ENCODE data around the gene PRR23A.
"Not testable (repeated sequence)": the region's sequence is repeated elsewhere in the genome, so short reads cannot be mapped to it uniquely, and the experiment has no call there.

PRR23A gene

GRCh38 chr3:139006051-139006716, at the start of gene PRR23A:
Gene PRR23A (minus strand): TSS chr3:139006268. CDS start chr3:139006268, 0 bp downstream.
- no peak for DNase-seq

GRCh38 chr3:139052802-139053600, 46.9 kb upstream of the PRR23A start:
- no peak for DNase-seq

- DNase-seq = no peak
Measured at GRCh38 chr3:139044366-139045210, 38.5 kb upstream of the PRR23A start, which contains the start of gene PRR23C. Gene PRR23C (minus strand): TSS chr3:139044892. CDS start chr3:139044620, 272 bp downstream.

- DNase-seq = no peak
Measured at GRCh38 chr3:139043554-139044365, 37.7 kb upstream of the PRR23A start.

- no peak for DNase-seq
Measured at GRCh38 chr3:139037478-139037877, 31.4 kb upstream of the PRR23A start.

DNA sequence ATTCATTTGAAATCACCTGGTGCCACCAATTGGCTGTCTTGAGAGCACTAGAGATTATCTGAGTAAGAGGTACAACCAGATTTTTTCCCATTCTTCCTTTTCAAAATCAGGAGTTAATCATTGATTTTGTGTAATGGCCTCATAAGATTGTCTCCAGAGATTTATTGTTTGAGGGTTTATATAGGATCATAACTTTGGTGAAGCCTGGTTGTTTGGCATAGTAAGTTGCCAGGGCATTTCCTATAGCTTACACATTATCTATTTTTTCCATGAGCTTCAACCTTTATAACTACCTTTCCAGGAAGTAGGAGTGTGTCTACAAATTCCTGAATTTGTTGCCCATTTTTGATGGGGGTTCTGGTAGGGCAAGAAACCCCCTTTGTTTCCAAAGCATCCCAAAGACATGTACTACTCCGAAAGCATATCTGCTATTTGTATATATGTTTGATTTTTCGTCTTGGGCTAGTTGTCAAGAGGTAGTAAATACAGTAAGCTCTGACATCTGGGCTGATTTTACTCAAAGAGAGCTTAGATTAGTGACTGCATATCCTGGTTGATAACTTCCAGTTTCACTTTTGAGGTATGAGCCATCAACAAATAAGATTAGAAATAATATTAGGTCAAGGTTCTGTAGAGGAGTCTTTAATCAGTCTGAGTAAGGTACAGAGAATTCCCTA, 26.4 kb upstream of the PRR23A start:
- DNase-seq = no peak

GRCh38 chr3:139030576-139030975, 24.5 kb upstream of the PRR23A start:
- not testable (repeated sequence) for DNase-seq

DNA sequence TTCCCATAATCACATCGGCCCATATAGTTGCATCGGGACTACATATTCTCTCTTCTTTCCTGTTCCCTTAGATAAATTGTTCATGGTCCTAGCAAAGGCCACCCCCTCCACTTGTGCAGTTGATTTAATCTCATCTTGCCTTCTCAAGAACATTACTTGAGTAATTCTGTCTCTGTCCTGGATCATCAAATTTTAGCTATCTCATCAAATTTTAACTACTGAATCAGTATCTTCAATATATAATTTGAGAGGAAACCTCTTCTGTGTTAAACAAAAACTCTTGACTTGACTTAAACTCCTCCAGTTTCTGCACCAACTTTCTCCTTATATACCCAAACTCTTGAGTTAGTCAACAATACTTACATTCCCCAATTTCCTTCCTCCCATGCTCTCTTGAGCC, 18.9 kb upstream of the PRR23A start:
- no peak for DNase-seq

DNA sequence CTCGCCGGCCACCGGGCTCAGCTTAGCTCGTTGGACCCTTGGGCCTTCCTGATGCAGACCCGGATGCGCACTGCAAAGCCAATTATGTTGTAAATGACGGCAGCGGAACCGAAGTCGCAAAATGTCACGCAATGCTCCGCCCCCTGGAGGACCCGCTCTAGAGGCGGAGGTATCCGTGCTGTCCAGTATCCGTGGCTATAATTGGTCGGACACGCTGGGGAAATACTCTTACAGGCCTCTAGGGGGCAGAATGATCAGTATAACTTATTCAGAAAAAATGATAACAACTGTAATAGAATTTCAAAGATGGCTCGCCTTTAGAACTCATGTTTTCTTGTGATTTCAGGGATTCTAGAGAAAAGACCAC, 14.8 kb upstream of the PRR23A start, which contains the start of gene PRR23B:
TSS of gene PRR23B (minus strand) at position 59 of the 367 bp plus-strand sequence. CDS start 265 bp downstream, outside the sequence.
- no peak for DNase-seq

DNA sequence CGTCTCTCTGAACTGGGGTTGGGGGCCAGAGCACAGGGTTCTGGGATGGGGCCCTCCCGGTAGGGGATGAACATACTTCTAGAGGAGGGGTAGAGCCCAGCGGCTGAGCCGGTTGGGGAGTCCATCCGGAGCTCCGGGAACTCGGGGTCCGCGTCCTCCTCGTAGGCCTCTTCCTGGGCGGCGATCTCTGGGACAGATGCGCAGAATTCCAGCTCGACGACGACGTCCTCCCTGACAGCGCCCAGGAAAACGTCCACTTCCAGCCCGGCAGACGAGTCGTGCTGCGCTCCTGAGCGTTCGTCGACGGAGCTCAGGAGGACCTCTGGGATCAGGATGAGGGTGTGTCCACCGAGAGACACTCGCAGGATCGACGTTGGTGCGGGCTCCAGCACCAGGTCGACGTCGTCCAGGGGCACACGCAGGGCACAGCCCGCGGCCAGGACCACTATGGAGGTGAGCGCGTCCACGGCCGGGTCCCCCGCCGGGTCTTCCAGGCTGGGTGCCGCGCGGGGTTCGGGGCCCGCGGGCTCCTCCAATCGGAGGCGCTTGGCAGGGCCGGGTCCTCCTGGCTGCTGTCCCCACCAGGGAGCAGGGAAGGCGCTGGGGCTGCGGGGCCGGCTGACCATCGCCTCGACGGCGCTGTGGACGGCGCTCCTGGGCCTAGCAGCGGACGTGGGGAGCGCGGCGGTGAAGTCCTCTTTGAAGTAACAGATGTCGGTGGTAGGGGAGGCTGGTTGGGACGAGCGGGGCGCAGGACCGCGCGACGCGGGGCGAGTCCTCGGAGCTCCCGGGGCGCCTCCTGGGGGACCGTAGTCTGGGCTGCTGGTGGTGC, 14.2 kb upstream of the PRR23A start:
- no peak for DNase-seq

GRCh38 chr3:139016430-139017048, 10.5 kb upstream of the PRR23A start:
- DNase-seq = no peak

DNA sequence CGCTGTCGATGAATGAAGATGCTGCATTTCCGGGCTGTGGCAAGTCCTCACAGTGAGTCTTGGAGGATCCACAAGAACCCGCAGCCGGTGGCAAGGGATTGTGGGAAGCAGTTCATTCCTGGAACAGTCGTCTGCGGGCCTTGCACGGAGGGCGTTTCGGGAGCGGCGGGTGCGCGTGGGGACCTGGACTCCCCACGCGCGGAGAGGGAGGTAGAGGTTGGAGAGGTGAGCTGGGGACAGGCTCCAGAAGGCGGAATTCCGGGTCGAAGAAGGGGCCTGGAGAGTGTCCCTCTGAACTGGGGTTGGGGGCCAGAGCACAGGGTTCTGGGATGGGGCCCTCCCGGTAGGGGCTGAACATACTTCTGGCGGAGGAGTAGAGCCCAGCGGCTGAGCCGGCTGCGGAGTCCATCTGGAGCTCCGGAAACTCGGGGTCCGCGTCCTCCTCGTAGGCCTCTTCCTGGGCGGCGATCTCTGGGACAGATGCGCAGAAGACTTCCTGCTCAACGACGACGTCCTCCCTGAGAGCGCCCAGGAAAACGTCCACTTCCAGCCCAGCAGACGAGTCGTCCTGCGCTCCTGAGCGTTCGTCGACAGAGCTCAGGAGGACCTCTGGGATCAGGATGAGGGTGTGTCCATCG, 593 bp downstream of the PRR23A start:
- no peak for DNase-seq

DNA sequence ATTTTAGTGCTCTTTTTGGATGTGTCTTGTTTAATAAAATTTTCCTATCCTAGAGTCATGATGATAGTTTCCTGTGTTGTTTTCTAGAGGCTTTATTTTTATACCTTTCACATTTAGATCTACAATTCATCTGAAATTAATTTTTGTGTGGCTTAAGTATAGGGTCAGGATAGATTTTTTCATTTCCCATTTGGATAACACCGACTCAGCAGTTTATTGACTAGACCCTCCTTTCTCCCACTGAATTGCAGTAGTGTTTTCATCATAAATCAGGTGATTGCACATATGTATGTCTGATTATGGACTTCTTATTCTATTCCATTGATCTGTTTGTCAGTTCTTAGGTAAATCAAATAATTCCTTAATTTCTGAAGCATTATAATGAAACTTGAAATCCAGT, 10.4 kb downstream of the PRR23A start:
- DNase-seq = no peak

- no peak for DNase-seq
Measured at GRCh38 chr3:138987181-138987580, 18.9 kb downstream of the PRR23A start.

DNA sequence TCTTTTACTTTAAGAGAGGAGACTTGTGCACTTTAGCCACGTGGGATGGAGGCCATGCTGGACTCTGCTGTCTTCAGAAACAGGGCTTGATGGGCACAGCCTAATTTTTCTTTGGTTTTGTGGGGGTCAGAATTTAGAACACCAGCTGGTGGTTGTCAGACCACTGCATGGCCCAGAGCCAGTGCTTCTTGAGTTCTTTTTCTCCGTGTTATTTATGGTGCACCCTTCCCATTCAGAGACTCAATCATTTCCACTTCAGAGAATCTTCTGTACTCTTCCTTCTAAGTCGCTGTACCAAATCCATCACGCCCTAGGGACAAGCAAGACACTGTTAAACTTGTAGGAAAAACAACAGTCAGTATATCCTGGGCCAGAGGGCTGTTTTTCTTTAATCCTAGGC, 20.1 kb downstream of the PRR23A start:
- DNase-seq = no peak

DNA sequence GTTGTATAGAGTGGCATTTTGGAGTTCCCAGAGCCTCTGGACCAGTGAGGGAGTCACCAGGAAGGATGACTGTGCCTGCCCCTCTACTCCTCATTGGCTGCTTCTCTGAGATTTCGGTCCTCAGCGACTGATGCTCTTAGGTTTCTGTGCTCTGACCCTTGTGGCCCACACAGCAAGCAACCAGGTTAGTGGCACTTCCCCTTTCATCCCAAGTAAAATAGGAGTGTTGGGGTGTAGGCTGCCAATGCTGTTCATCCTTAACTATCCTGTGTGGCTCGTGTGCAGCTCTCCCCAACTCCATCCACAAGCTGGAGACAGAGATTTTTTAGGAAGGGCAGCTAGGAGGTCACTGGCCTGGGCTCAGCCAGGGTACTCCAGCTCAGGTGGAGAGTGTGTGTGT, 21.3 kb downstream of the PRR23A start:
- no peak for DNase-seq

GRCh38 chr3:138976047-138976446, 30.0 kb downstream of the PRR23A start:
- DNase-seq = no peak

DNA sequence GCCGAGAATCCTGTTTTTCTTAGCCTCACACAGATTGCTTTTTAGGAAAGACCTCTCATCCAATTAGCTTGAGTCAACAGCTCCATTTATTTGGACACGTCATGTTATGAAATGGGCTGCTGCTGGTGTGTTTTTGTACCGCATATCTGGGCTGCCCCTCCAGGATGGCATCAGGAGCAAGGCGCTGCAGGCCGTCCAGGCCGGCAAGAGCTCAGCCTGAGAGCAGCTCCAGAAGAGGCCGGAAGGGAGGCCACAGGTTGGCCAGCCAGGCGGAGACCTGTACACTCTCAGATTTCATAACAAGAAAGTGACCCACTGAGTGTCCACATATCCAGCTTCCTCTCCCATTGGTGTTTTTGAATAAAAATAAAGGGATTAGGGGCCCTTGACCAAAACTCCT, 30.7 kb downstream of the PRR23A start:
- no peak for DNase-seq

- DNase-seq = no peak
Measured at GRCh38 chr3:138974462-138974861, 31.6 kb downstream of the PRR23A start.

DNA sequence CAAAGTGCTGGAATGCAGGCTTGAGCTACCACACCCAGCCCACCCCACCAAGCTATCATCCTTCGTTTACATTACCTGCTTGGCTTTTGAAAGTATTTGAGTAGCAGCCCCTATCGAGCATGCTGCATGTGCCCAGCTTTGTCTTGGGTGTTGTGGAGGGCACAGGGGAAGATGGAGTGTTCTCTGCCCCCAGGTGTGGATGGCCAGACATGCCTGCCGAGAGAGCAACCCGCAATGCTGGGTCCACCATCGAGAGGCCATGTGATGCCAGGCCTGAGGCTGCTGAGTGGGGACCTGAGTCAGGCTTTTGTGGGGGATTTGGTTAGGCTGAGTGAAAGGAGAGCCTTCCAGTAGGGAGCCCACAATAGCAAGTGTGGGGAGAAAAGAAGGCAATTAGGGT, 33.1 kb downstream of the PRR23A start:
- DNase-seq = no peak

Measured in NCI-H748 treated with DMSO at 0.1 percent for 48 hours (cell line).